ENCODE measurements around the gene ADAM10.

The ADAM10 gene

GRCh38 chr15:58584789-58585461, 164.6 kb downstream of the ADAM10 start:
- TF ChIP-seq POLR2A (IDR thresholded peaks at IDR 0.05; ENCODE audit: low read depth, low read length) (no peak), POLR2AphosphoS5 (IDR thresholded peaks at IDR 0.05; ENCODE audit: low read depth, low read length) (no peak), TAF1 (IDR thresholded peaks at IDR 0.05; ENCODE audit: borderline replicate concordance, low read depth, low read length) (no peak)
- FAIRE-seq, result no peak
- no peak for DNase-seq (ENCODE audit: insufficient read length)

DNA sequence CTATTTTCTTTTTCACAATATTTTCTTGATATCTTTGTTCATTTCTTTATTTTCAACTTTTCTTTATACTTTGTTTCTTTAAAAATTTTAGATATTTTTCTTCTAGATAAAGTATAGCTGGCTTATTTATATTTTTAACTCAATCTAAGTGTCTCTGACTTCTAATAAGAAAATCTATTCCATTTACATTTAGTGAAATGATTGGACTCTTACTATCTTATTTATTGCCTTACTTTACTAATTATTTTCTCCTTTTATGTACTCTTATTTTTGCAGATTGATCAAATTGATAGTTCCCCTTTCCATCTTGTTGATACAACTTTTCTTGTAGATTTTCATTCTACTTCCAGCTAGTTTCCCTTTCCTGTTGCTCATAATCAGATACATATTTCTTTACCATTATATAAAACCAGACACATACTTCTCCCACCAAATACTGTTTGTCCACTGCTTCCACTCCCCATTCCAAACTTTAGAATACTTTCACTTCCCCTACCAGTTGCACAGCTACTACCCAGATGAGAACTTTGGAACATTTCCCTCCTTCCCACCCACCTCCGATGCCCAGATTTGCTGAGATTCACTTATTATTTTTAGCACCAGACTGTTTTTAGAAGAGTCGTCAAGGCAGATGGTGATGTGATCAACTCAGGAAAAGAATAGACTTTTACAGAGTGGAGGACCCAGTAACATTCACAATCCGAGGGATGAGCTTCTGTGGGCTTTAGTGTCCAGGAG, 166.2 kb downstream of the ADAM10 start:
- DNase-seq (ENCODE audit: insufficient read length) (no peak), FAIRE-seq (no peak)
- no peak for TF ChIP-seq TAF1 (IDR thresholded peaks at IDR 0.05; ENCODE audit: borderline replicate concordance, low read depth, low read length)
- TF ChIP-seq POLR2AphosphoS5 (IDR thresholded peaks at IDR 0.05; ENCODE audit: low read depth, low read length), result no peak
- no peak for TF ChIP-seq POLR2A (IDR thresholded peaks at IDR 0.05; ENCODE audit: low read depth, low read length)

DNA sequence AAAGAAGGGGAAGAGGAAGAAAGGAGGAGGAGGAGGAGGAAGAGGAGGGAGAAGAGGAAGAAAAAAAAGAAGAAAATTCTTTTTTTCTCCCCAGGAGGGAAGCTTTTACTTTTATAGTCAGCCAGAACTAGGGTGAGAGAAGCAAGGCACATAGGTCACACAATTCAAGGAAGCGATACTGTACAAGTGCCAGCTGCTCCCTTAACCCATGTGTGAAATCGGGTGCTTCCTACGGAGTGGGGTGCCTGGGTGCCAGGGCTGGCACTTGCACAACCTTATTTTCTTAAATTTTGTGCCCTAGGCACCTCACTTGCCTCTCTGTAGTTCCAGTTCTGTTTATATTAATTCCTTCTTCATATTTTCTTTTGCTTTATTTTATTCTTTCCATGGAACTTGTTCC, 167.3 kb downstream of the ADAM10 start:
- TF ChIP-seq TAF1 (IDR thresholded peaks at IDR 0.05; ENCODE audit: borderline replicate concordance, low read depth, low read length) (no peak), POLR2A (IDR thresholded peaks at IDR 0.05; ENCODE audit: low read depth, low read length) (no peak), POLR2AphosphoS5 (IDR thresholded peaks at IDR 0.05; ENCODE audit: low read depth, low read length) (no peak)
- DNase-seq (ENCODE audit: insufficient read length) (no peak), FAIRE-seq (no peak)

DNA sequence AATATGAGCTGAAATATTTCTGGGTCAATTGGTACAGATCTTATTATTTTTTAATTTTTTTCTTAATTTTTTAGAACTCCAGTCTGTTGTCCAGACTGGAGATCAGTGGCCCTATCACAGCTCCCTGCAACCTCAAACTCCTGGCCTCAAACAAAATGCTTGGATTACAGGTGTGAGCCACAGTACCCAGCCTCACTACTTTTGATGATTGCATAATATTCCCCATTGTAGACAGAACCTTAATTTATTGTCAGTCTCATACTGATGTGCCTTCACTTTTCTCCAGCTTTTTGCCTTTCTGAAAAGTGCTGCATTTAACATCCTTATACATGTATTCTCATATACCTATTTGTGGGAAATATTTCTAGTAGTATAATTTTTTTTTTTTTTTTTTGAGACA, 172.8 kb downstream of the ADAM10 start:
- TF ChIP-seq POLR2AphosphoS5 (IDR thresholded peaks at IDR 0.05; ENCODE audit: low read depth, low read length) (no peak), POLR2A (IDR thresholded peaks at IDR 0.05; ENCODE audit: low read depth, low read length) (no peak), TAF1 (IDR thresholded peaks at IDR 0.05; ENCODE audit: borderline replicate concordance, low read depth, low read length) (no peak)
- DNase-seq (ENCODE audit: insufficient read length) (no peak), FAIRE-seq (no peak)

DNA sequence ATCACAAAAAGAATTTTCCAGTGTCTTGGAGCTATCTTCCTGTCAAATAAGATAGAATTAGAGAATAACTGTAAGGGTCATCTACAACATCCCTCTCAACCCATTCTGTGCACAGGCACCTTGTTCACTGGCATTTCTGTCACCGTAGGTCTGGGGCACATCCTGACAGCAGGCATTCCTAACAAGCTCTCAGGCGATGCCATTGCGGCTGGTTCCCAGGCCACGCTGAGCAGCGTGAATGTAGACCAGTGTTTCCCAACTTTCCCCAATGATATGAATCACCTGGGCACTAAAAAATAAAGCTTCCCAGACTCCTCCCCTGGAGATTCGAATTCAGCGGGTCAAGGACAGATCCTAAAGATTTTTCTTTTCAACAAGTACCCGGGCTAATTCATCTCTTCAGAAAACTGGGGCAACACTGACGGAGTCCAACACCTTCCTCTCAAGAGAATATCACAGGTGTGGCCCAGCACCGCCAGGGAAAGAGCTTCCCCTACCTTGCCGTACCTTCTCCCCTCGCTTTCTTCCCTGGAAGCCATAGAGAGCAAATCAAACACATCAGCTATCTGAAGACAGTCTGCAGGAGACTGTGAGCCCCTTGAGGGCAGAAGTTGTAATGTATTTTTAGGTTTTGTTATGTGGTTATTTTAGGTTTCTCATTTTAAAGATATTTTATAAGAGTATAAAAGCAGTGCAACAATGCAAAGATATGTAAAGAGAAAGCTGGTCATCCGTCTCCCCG, 174.3 kb downstream of the ADAM10 start:
- TF ChIP-seq POLR2AphosphoS5 (IDR thresholded peaks at IDR 0.05; ENCODE audit: low read depth, low read length) (no peak), TAF1 (IDR thresholded peaks at IDR 0.05; ENCODE audit: borderline replicate concordance, low read depth, low read length) (no peak), POLR2A (IDR thresholded peaks at IDR 0.05; ENCODE audit: low read depth, low read length) (no peak)
- no peak for FAIRE-seq
- no peak for DNase-seq (ENCODE audit: insufficient read length)

DNA sequence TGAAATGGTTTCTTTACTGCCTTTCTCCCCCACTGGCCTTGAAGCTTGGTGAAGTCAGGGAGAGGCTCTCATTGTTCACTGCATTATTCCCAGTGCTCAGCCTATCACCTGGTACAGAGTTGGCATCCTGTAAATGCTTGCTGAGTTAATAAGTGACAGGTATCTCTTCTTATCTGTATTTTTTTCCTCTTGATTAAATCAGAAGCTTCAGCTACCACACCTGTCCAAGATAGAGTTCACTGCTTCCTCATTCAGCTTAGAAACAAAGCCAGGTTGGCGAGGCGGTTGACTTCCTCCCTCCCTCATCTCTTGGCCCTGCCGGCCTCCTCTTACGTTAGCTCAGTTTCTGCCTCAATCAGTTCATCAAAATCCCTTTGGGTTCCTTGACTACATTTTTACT, 174.9 kb downstream of the ADAM10 start:
- DNase-seq (ENCODE audit: insufficient read length) (no peak), FAIRE-seq (no peak)
- TF ChIP-seq TAF1 (IDR thresholded peaks at IDR 0.05; ENCODE audit: borderline replicate concordance, low read depth, low read length) (no peak), POLR2A (IDR thresholded peaks at IDR 0.05; ENCODE audit: low read depth, low read length) (no peak), POLR2AphosphoS5 (IDR thresholded peaks at IDR 0.05; ENCODE audit: low read depth, low read length) (no peak)

DNA sequence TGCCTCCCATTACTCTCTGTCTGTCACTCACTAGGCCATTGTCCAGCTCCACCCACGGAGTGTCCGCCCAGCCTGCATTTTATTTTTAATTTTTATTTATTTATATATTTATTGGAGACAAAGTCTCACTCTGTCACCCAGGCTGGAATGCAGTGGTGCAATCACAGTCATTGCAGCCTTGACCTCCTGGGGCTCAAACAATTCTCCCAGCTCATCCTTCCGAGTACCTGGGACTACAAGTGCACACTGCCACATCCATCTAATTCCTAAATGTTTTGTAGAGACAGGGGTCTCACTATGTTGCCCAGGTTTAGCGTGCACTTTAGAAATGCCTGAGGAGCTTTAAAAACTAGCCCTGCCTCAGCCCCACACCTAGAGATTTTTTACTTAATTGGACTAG, 176.2 kb downstream of the ADAM10 start:
- DNase-seq (ENCODE audit: insufficient read length) (no peak), FAIRE-seq (no peak)
- no peak for TF ChIP-seq POLR2A (IDR thresholded peaks at IDR 0.05; ENCODE audit: low read depth, low read length)
- TF ChIP-seq TAF1 (IDR thresholded peaks at IDR 0.05; ENCODE audit: borderline replicate concordance, low read depth, low read length), result no peak
- TF ChIP-seq POLR2AphosphoS5 (IDR thresholded peaks at IDR 0.05; ENCODE audit: low read depth, low read length), result no peak

GRCh38 chr15:58572521-58572920, 177.0 kb downstream of the ADAM10 start:
- TF ChIP-seq POLR2A (IDR thresholded peaks at IDR 0.05; ENCODE audit: low read depth, low read length) (no peak), POLR2AphosphoS5 (IDR thresholded peaks at IDR 0.05; ENCODE audit: low read depth, low read length) (no peak), TAF1 (IDR thresholded peaks at IDR 0.05; ENCODE audit: borderline replicate concordance, low read depth, low read length) (no peak)
- FAIRE-seq (no peak), DNase-seq (ENCODE audit: insufficient read length) (no peak)

DNA sequence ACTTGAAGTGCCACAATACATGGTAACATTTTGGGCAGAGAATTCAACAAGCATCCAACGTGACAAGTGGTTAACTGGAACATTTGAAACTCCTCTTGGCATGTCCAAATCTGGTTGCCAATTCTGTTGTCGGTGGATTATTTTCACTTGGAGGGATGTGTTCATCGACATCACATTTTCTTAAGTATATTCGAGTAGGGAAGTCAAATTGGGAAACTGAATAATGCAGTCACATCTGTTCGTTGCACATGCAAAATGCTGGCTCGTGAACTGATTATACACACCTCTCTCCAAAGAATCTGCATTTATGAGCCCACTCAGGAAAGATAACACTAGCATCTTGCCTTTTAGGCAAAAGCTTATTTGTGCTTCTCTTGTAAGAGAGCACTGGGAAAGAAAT, 178.0 kb downstream of the ADAM10 start:
- DNase-seq (ENCODE audit: insufficient read length) (no peak), FAIRE-seq (no peak)
- TF ChIP-seq POLR2A (IDR thresholded peaks at IDR 0.05; ENCODE audit: low read depth, low read length) (no peak), TAF1 (IDR thresholded peaks at IDR 0.05; ENCODE audit: borderline replicate concordance, low read depth, low read length) (no peak), POLR2AphosphoS5 (IDR thresholded peaks at IDR 0.05; ENCODE audit: low read depth, low read length) (no peak)

GRCh38 chr15:58569455-58569854, 180.1 kb downstream of the ADAM10 start:
- DNase-seq (ENCODE audit: insufficient read length) (no peak), FAIRE-seq (no peak)
- no peak for TF ChIP-seq POLR2A (IDR thresholded peaks at IDR 0.05; ENCODE audit: low read depth, low read length)
- TF ChIP-seq POLR2AphosphoS5 (IDR thresholded peaks at IDR 0.05; ENCODE audit: low read depth, low read length), result no peak
- TF ChIP-seq TAF1 (IDR thresholded peaks at IDR 0.05; ENCODE audit: borderline replicate concordance, low read depth, low read length), result no peak

DNA sequence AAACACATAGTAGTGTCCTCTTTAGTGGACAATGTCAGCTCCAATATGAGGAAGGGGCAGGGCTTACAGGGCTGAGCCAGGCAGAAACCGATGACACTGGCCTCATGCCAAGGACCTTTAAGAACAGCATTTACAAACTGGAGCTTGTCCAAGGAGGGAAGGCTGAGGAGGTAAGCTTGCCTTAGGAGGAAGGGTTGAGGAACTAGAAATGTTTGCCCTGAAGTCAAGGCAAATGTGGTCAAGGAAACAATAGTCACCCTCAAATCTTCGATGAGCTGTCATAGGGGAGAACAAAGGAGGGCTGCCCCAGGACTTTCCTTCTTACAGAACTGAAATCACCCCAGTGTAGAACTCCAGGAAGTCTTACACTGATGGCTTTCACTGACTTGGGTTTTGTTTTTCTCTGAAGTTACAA, 181.3 kb downstream of the ADAM10 start:
- DNase-seq (ENCODE audit: insufficient read length), result no peak
- TF ChIP-seq POLR2A (IDR thresholded peaks at IDR 0.05; ENCODE audit: low read depth, low read length), result no peak
- TF ChIP-seq TAF1 (IDR thresholded peaks at IDR 0.05; ENCODE audit: borderline replicate concordance, low read depth, low read length), result no peak
- no peak for TF ChIP-seq POLR2AphosphoS5 (IDR thresholded peaks at IDR 0.05; ENCODE audit: low read depth, low read length)
- no peak for FAIRE-seq

All from GM12892 (cell line).